HepG2 (cell line): ENCODE results near the gene EXO1. TPM values are rescaled to one million over a fixed set of nuclear protein-coding genes. Genes with fewer than 3 reads are reported as not detected.

Experiments used
- ATAC-seq: fragments of 200-7000 bp; cut with Tn5 transposase; 3 replicates; pipeline ENCODE4 v1.9.1; 2020; ENCODE audit warnings: mild to moderate bottlenecking, moderate library complexity
- BruUV-seq: library from RNA; stranded (reverse); fragments of 400-500 nt; replicated peaks from 2 replicates; lab custom pipeline; 2021; lab: Mats Ljungman, UMichigan
- CTCF ChIA-PET: fragments of 300-600 bp; formaldehyde crosslinking; extraction: SDS; loops from one replicate; lab custom pipeline; 2021; ENCODE audit warnings: low total read pairs, inconsistent platforms, low intra/inter-chr PET ratio; lab: Yijun Ruan, JAX
- POLR2A ChIA-PET: fragments of 350-600 bp; sonication (Branson Sonifier 250); formaldehyde crosslinking; loops from one replicate; lab custom pipeline; 2020; ENCODE audit warnings: antibody characterized with exemption, inconsistent platforms; lab: Yijun Ruan, JAX
- DNase-seq: peaks from one replicate; pipeline ENCODE4 v3.0.0-alpha.2; 2015; ENCODE audit warnings: low spot score
- FAIRE-seq: peaks from 3 replicates; lab custom pipeline; 2011; peaks lifted over from hg19 to GRCh38; lab: Jason Lieb, UNC
- H2AFZ ChIP-seq: one replicate; pipeline ENCODE4 v1.6.1; 2011; ENCODE audit warnings: low read length, inconsistent platforms
- H3K27ac ChIP-seq: fragments of 300-600 bp; 3 replicates; pipeline ENCODE4 v1.8.0; 2011; ENCODE audit warnings: mixed run types, mild to moderate bottlenecking, mixed read lengths, low read length, inconsistent platforms; ENCODE audit not compliant: insufficient read depth; ENCODE audit errors: extremely low read length
- H3K27me3 ChIP-seq, 2 experiments: fragments of 200-600 bp in 1 of 2; 2 replicates in 1 of 2; 3 replicates in 1 of 2; pipeline versions ENCODE4 v1.6.0 to v1.8.0; 2011; ENCODE audit warnings: low read length in 2 of 2, mild to moderate bottlenecking in 2 of 2, moderate library complexity in 2 of 2, inconsistent platforms in 1 of 2; ENCODE audit not compliant: insufficient read depth in 2 of 2, control insufficient read depth in 1 of 2
- H3K36me3 ChIP-seq, 2 experiments: fragments of 200-600 bp in 1 of 2; replicated peaks in 1 of 2; 2 replicates in 1 of 2; 3 replicates in 1 of 2; pipeline versions ENCODE4 v1.5.1 to v1.8.0; 2011; ENCODE audit warnings: low read length in 2 of 2, inconsistent platforms in 1 of 2; ENCODE audit not compliant: insufficient read depth in 2 of 2, control insufficient read depth in 1 of 2
- H3K4me1 ChIP-seq: 2 replicates; pipeline ENCODE4 v1.5.1; 2012; ENCODE audit warnings: low read length, inconsistent platforms; ENCODE audit not compliant: insufficient read depth
- H3K4me2 ChIP-seq: 2 replicates; pipeline ENCODE4 v1.6.0; 2011; ENCODE audit warnings: low read depth, low read length, inconsistent platforms
- H3K4me3 ChIP-seq, 3 experiments: fragments of 200-600 bp in 1 of 3; sonication (generic), shearing (Covaris generic) in 1 of 3; replicated peaks in 1 of 3; 2 replicates each; pipeline ENCODE4 v1.5.1; 2011 to 2016; ENCODE audit warnings: low read length in 3 of 3, inconsistent platforms in 2 of 3, low read depth in 2 of 3, mild to moderate bottlenecking in 2 of 3, control low read depth in 1 of 3, mixed read lengths in 1 of 3; ENCODE audit not compliant: insufficient read depth in 1 of 3
- H3K79me2 ChIP-seq: one replicate; pipeline ENCODE4 v1.6.1; 2011; ENCODE audit warnings: low read length, inconsistent platforms; ENCODE audit not compliant: insufficient read depth
- H3K9ac ChIP-seq: 2 replicates; pipeline ENCODE4 v1.6.0; 2011; ENCODE audit warnings: mild to moderate bottlenecking, low read depth, low read length, inconsistent platforms; ENCODE audit not compliant: insufficient read depth
- H3K9me3 ChIP-seq: 2 replicates; pipeline ENCODE4 v1.5.1; 2012; ENCODE audit warnings: mild to moderate bottlenecking, low read length
- H4K20me1 ChIP-seq: 2 replicates; pipeline ENCODE4 v1.6.0; 2011; ENCODE audit warnings: inconsistent platforms, mild to moderate bottlenecking, low read length, moderate library complexity; ENCODE audit not compliant: insufficient read depth
- GTF2F1 ChIP-seq: fragments of 150-350 bp; IDR thresholded peaks from 2 replicates; pipeline ENCODE4 v1.6.1; 2014; ENCODE audit warnings: low read length
- LCORL ChIP-seq, 2 experiments: fragments of 450-650 bp in 1 of 2; sonication (generic) in 1 of 2; formaldehyde crosslinking in 1 of 2; IDR thresholded peaks; 2 replicates each; pipeline versions ENCODE4 v1.5.0 to v1.6.1; 2017 to 2020; ENCODE audit warnings: antibody characterized with exemption in 1 of 2, missing genetic modification reagents in 1 of 2
- MBD4 ChIP-seq: IDR thresholded peaks from 2 replicates; pipeline ENCODE4 v1.6.1; 2012; ENCODE audit warnings: low read length, inconsistent platforms, borderline replicate concordance
- NFIB ChIP-seq: sonication (generic); formaldehyde crosslinking; IDR thresholded peaks from 2 replicates; pipeline ENCODE4 v1.9.0; 2021; ENCODE audit warnings: missing genetic modification reagents, mild to moderate bottlenecking, borderline replicate concordance
- PHB2 ChIP-seq: fragments of 450-650 bp; IDR thresholded peaks from 2 replicates; pipeline ENCODE4 v1.6.1; 2018; ENCODE audit not compliant: partially characterized antibody
- SSRP1 ChIP-seq: IDR thresholded peaks from 2 replicates; pipeline ENCODE4 v1.6.1; 2016; ENCODE audit warnings: control low read depth
- ZBTB21 ChIP-seq: sonication (generic); formaldehyde crosslinking; IDR thresholded peaks from 2 replicates; pipeline ENCODE4 v1.4.0; 2020; ENCODE audit warnings: missing genetic modification reagents
- ZFP36L1 ChIP-seq: sonication (generic); formaldehyde crosslinking; IDR thresholded peaks from 2 replicates; pipeline ENCODE4 v1.8.0; 2022; ENCODE audit warnings: mild to moderate bottlenecking, missing genetic modification reagents, moderate library complexity
- ZNF598 ChIP-seq: sonication (generic); formaldehyde crosslinking; IDR thresholded peaks from 2 replicates; pipeline ENCODE4 v1.5.1; 2020; ENCODE audit warnings: mild to moderate bottlenecking, missing genetic modification reagents, borderline replicate concordance
- WGBS: methylation state at CpG from one replicate; pipeline ENCODE4 v1.1.6; 2017; ENCODE audit warnings: low lambda C conversion rate; 5-methylcytosine and 5-hydroxymethylcytosine counted together
- in situ Hi-C: cut with HindIII; loops from 2 replicates; pipeline ENCODE4 v1.10.0; 2017; ENCODE audit warnings: low pct_unique_long_range_greater_than_20kb; ENCODE audit not compliant: extremely low pct_ligation_motif_present
- intact Hi-C: fragments of 100-400 bp; cut with micrococcal nuclease; formaldehyde crosslinking; loops from one replicate; pipeline ENCODE4 v1.10.0; 2022; ENCODE audit not compliant: unreplicated experiment
- polyA plus RNA-seq, 8 experiments: library from polyadenylated mRNA; depleted of rRNA in 3 of 8; stranded (reverse) in 7 of 8; unstranded in 1 of 8; fragments of >200 nt; fragmentation: Illumina TruSeq in 4 of 8; extraction: Trizol in 4 of 8; gene quantifications; 2 replicates each; pipeline versions ENCODE4 v1.2.1 to v1.2.3, GENCODE V29; 2011 to 2016; ENCODE audit warnings: low read depth in 4 of 8, missing spikeins in 1 of 8, mixed read lengths in 1 of 8; ENCODE audit not compliant: insufficient read depth in 1 of 8
- total RNA-seq, 5 experiments: library from RNA; depleted of rRNA; stranded (reverse); fragments of >200 nt; fragmentation: Illumina TruSeq; extraction: Trizol; gene quantifications; 2 replicates each; pipeline ENCODE4 v1.2.3, GENCODE V29; 2016; ENCODE audit warnings: low read depth in 1 of 5
- TF ChIP-seq, protein P1 (sequence below): sonication (generic); formaldehyde crosslinking; IDR thresholded peaks from 2 replicates; pipeline ENCODE4 v1.4.0; 2020; ENCODE audit warnings: missing genetic modification reagents, borderline replicate concordance
- TF ChIP-seq, protein P2 (sequence below): sonication (generic); formaldehyde crosslinking; IDR thresholded peaks from 2 replicates; pipeline ENCODE4 v1.5.0; 2020; ENCODE audit warnings: missing genetic modification reagents
- TF ChIP-seq, protein P3 (sequence below): sonication (generic); formaldehyde crosslinking; IDR thresholded peaks from 2 replicates; pipeline ENCODE4 v1.5.1; 2020; ENCODE audit warnings: missing genetic modification reagents, mild to moderate bottlenecking, borderline replicate concordance
- TF ChIP-seq, protein P4 (sequence below): sonication (generic); formaldehyde crosslinking; IDR thresholded peaks from 2 replicates; pipeline ENCODE4 v1.4.0; 2020; ENCODE audit warnings: missing genetic modification reagents
- TF ChIP-seq, protein P5 (sequence below): sonication (generic); formaldehyde crosslinking; IDR thresholded peaks from 2 replicates; pipeline ENCODE4 v1.9.0; 2021; ENCODE audit warnings: missing genetic modification reagents, borderline replicate concordance

EXO1 gene
- total and polyA plus RNA-seq, 2 of the 13 experiments (the other 11 are each of a cell fraction or from before 2014, with no cell fraction given) = 3.2 to 26.1 TPM

DNA sequence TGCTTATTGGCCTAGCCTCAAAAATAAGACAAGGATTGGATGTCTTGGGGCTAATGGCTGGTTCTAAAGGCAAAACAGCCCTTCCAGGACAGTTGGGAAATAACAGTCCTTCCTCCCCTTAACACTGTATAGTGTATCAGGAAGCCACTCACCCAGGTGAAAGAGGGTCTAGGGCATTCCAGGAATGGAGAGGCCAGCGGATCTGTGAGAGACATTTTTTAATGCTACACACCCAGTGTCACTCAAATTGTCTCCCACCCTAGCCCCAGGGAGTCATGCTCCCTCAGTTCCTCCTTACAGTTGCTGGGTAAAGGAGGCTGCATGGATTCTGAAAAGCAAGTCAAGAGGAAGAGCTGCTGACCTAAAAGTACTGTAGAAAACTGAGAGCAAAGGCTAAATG is 24.1 kb upstream of the EXO1 start:
- Histone ChIP-seq H3K4me3 (no peak overlapping the region), H3K9ac (no peak overlapping the region), H3K27ac (no peak overlapping the region), H3K27me3 (no peaks in the 10 kb centered on the region; a peak in 1 of 5 replicates), H3K4me1 (no peaks in the 10 kb centered on the region), H3K36me3 (no peaks in the 10 kb centered on the region), H3K9me3 (no peaks in the 10 kb centered on the region), H3K4me2 (no peak overlapping the region), H4K20me1 (no peaks in the 10 kb centered on the region), H3K79me2 (no peaks in the 10 kb centered on the region), H2AFZ (no peak overlapping the region)
- intact Hi-C loops = no loop called here
- TF ChIP-seq, protein P1, sequence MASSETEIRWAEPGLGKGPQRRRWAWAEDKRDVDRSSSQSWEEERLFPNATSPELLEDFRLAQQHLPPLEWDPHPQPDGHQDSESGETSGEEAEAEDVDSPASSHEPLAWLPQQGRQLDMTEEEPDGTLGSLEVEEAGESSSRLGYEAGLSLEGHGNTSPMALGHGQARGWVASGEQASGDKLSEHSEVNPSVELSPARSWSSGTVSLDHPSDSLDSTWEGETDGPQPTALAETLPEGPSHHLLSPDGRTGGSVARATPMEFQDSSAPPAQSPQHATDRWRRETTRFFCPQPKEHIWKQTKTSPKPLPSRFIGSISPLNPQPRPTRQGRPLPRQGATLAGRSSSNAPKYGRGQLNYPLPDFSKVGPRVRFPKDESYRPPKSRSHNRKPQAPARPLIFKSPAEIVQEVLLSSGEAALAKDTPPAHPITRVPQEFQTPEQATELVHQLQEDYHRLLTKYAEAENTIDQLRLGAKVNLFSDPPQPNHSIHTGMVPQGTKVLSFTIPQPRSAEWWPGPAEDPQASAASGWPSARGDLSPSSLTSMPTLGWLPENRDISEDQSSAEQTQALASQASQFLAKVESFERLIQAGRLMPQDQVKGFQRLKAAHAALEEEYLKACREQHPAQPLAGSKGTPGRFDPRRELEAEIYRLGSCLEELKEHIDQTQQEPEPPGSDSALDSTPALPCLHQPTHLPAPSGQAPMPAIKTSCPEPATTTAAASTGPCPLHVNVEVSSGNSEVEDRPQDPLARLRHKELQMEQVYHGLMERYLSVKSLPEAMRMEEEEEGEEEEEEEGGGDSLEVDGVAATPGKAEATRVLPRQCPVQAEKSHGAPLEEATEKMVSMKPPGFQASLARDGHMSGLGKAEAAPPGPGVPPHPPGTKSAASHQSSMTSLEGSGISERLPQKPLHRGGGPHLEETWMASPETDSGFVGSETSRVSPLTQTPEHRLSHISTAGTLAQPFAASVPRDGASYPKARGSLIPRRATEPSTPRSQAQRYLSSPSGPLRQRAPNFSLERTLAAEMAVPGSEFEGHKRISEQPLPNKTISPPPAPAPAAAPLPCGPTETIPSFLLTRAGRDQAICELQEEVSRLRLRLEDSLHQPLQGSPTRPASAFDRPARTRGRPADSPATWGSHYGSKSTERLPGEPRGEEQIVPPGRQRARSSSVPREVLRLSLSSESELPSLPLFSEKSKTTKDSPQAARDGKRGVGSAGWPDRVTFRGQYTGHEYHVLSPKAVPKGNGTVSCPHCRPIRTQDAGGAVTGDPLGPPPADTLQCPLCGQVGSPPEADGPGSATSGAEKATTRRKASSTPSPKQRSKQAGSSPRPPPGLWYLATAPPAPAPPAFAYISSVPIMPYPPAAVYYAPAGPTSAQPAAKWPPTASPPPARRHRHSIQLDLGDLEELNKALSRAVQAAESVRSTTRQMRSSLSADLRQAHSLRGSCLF = no peak
- TF ChIP-seq, protein P2, sequence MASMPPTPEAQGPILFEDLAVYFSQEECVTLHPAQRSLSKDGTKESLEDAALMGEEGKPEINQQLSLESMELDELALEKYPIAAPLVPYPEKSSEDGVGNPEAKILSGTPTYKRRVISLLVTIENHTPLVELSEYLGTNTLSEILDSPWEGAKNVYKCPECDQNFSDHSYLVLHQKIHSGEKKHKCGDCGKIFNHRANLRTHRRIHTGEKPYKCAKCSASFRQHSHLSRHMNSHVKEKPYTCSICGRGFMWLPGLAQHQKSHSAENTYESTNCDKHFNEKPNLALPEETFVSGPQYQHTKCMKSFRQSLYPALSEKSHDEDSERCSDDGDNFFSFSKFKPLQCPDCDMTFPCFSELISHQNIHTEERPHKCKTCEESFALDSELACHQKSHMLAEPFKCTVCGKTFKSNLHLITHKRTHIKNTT (CRISPR knock-in tag) = no peak
- TF ChIP-seq MBD4 = no peak
- TF ChIP-seq, protein P3, sequence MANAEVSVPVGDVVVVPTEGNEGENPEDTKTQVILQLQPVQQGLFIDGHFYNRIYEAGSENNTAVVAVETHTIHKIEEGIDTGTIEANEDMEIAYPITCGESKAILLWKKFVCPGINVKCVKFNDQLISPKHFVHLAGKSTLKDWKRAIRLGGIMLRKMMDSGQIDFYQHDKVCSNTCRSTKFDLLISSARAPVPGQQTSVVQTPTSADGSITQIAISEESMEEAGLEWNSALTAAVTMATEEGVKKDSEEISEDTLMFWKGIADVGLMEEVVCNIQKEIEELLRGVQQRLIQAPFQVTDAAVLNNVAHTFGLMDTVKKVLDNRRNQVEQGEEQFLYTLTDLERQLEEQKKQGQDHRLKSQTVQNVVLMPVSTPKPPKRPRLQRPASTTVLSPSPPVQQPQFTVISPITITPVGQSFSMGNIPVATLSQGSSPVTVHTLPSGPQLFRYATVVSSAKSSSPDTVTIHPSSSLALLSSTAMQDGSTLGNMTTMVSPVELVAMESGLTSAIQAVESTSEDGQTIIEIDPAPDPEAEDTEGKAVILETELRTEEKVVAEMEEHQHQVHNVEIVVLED (CRISPR knock-in tag) = no peak
- no peak for TF ChIP-seq PHB2
- no peak for TF ChIP-seq SSRP1
- TF ChIP-seq, protein P4, sequence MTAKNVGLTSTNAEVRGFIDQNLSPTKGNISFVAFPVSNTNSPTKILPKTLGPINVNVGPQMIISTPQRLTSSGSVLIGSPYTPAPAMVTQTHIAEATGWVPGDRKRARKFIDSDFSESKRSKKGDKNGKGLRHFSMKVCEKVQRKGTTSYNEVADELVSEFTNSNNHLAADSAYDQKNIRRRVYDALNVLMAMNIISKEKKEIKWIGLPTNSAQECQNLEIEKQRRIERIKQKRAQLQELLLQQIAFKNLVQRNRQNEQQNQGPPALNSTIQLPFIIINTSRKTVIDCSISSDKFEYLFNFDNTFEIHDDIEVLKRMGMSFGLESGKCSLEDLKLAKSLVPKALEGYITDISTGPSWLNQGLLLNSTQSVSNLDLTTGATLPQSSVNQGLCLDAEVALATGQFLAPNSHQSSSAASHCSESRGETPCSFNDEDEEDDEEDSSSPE = no peak
- no peak for TF ChIP-seq ZNF598 (CRISPR knock-in tag)
- TF ChIP-seq ZBTB21 (CRISPR knock-in tag) = no peak
- TF ChIP-seq, protein P5, sequence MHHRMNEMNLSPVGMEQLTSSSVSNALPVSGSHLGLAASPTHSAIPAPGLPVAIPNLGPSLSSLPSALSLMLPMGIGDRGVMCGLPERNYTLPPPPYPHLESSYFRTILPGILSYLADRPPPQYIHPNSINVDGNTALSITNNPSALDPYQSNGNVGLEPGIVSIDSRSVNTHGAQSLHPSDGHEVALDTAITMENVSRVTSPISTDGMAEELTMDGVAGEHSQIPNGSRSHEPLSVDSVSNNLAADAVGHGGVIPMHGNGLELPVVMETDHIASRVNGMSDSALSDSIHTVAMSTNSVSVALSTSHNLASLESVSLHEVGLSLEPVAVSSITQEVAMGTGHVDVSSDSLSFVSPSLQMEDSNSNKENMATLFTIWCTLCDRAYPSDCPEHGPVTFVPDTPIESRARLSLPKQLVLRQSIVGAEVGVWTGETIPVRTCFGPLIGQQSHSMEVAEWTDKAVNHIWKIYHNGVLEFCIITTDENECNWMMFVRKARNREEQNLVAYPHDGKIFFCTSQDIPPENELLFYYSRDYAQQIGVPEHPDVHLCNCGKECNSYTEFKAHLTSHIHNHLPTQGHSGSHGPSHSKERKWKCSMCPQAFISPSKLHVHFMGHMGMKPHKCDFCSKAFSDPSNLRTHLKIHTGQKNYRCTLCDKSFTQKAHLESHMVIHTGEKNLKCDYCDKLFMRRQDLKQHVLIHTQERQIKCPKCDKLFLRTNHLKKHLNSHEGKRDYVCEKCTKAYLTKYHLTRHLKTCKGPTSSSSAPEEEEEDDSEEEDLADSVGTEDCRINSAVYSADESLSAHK (CRISPR knock-in tag) = no peak
- no peak for TF ChIP-seq NFIB
- TF ChIP-seq GTF2F1 = no peak
- no peak for TF ChIP-seq ZFP36L1 (CRISPR knock-in tag)
- TF ChIP-seq LCORL (IDR thresholded peaks at IDR 0.05) = no peak
- TF ChIP-seq LCORL (CRISPR knock-in tag; IDR thresholded peaks at IDR 0.05) = no peak
- CTCF ChIA-PET = no interaction called here
- no peak for ATAC-seq
- in situ Hi-C loops = no loop called here
- no peak for DNase-seq
- POLR2A ChIA-PET = no interaction called here
- no peak for FAIRE-seq
- BruUV-seq = no TSS peak
- 0% methylated on average over 1 of the region's 1 CpG for whole genome bisulfite sequencing
